Kidney epithelial cell (primary cell): Measurements from ENCODE around the gene B3GALT5. TPM values are rescaled to one million over a fixed set of nuclear protein-coding genes. Genes with fewer than 3 reads are reported as not detected.

ENCODE experiments used
- DNase-seq: peaks from one replicate; pipeline ENCODE4 v3.0.0-alpha.2; 2010; ENCODE audit warnings: low read depth
- H3K27me3 ChIP-seq: 2 replicates; pipeline ENCODE4 v1.6.0; 2011; ENCODE audit warnings: low read length; ENCODE audit not compliant: control insufficient read depth, insufficient read depth
- H3K36me3 ChIP-seq: 2 replicates; pipeline ENCODE4 v1.5.1; 2011; ENCODE audit warnings: low read length; ENCODE audit not compliant: control insufficient read depth, insufficient read depth
- H3K4me3 ChIP-seq: 2 replicates; pipeline ENCODE4 v1.5.1; 2011; ENCODE audit warnings: low read depth, mild to moderate bottlenecking, control low read depth, low read length
- CTCF ChIP-seq: IDR thresholded peaks from 2 replicates; pipeline ENCODE4 v1.5.1; 2011; ENCODE audit warnings: mild to moderate bottlenecking, moderate library complexity, low read length, control low read depth, inconsistent platforms; ENCODE audit not compliant: insufficient read depth, poor library complexity, severe bottlenecking
- total RNA-seq: library from RNA; depleted of rRNA; stranded (reverse); fragments of >200 nt; gene quantifications from 2 replicates; pipeline ENCODE4 v1.2.3, GENCODE V29; 2015

The B3GALT5 gene
- total RNA-seq, 1 donor from 2014 or later, result 4.3 TPM

GRCh38 chr21:39656209-39656608, 43.5 kb downstream of the B3GALT5 start:
- no peak for DNase-seq
- H3K4me3 ChIP-seq, result no peak overlapping the region
- TF ChIP-seq CTCF, result no peak
- H3K36me3 ChIP-seq, result peaks cover 2% of the 10 kb centered on the region
- H3K27me3 ChIP-seq, result no peaks in the 10 kb centered on the region

GRCh38 chr21:39657091-39657689, 44.5 kb downstream of the B3GALT5 start:
- peaks cover 2% of the 10 kb centered on the region for H3K36me3 ChIP-seq
- no peak for TF ChIP-seq CTCF
- no peaks in the 10 kb centered on the region for H3K27me3 ChIP-seq
- no peak for DNase-seq
- no peak overlapping the region for H3K4me3 ChIP-seq

GRCh38 chr21:39658066-39658465, 45.3 kb downstream of the B3GALT5 start:
- no peak overlapping the region for H3K4me3 ChIP-seq
- no peak for TF ChIP-seq CTCF
- H3K36me3 ChIP-seq, result no peaks in the 10 kb centered on the region
- DNase-seq, result no peak
- H3K27me3 ChIP-seq, result no peaks in the 10 kb centered on the region

GRCh38 chr21:39659070-39659815, 46.5 kb downstream of the B3GALT5 start:
- no peak overlapping the region for H3K4me3 ChIP-seq
- H3K36me3 ChIP-seq, result no peaks in the 10 kb centered on the region
- DNase-seq, result no peak
- H3K27me3 ChIP-seq, result no peaks in the 10 kb centered on the region
- no peak for TF ChIP-seq CTCF

GRCh38 chr21:39660191-39660980, 47.6 kb downstream of the B3GALT5 start:
- no peak overlapping the region for H3K4me3 ChIP-seq
- DNase-seq, result peak; percentile 65
- H3K27me3 ChIP-seq, result no peaks in the 10 kb centered on the region
- no peaks in the 10 kb centered on the region for H3K36me3 ChIP-seq
- no peak for TF ChIP-seq CTCF
